Kidney (tissue), 14 donors: ENCODE results near the gene TTC39C. TPM values are rescaled to one million over a fixed set of nuclear protein-coding genes. Genes with fewer than 3 reads are reported as not detected.

Experiments used
- DNase-seq, 5 donors: peaks; one replicate each; pipeline ENCODE4 v3.0.0-alpha.2; 2013 to 2020
- FAIRE-seq: peaks from 2 replicates; lab custom pipeline; 2012; peaks lifted over from hg19 to GRCh38; lab: Jason Lieb, UNC
- H3K27ac ChIP-seq, 2 donors: one replicate each; pipeline ENCODE4 v1.7.0; 2013; ENCODE audit warnings: low read depth in 2 of 2, low read length in 2 of 2, inconsistent platforms in 1 of 2
- H3K27me3 ChIP-seq: one replicate; pipeline ENCODE4 v1.7.1; 2013; ENCODE audit warnings: low read length, inconsistent platforms; ENCODE audit not compliant: control insufficient read depth, insufficient read depth
- H3K36me3 ChIP-seq, 3 donors: one replicate each; pipeline versions ENCODE4 v1.7.0 to v1.7.1; 2013; ENCODE audit warnings: low read length in 3 of 3, control low read depth in 1 of 3, inconsistent platforms in 1 of 3; ENCODE audit not compliant: insufficient read depth in 3 of 3, control insufficient read depth in 2 of 3
- H3K4me1 ChIP-seq, 3 donors: one replicate each; pipeline versions ENCODE4 v1.7.0 to v1.7.1; 2013; ENCODE audit warnings: low read length in 3 of 3, inconsistent platforms in 1 of 3, low read depth in 1 of 3; ENCODE audit not compliant: control insufficient read depth in 2 of 3, insufficient read depth in 2 of 3
- H3K4me3 ChIP-seq, 3 donors: one replicate each; pipeline versions ENCODE4 v1.7.0 to v1.8.1; 2013; ENCODE audit warnings: low read length in 3 of 3, control low read depth in 1 of 3, inconsistent platforms in 1 of 3
- H3K9ac ChIP-seq, 3 donors: one replicate each; pipeline versions ENCODE4 v1.7.0 to v1.7.1; 2013; ENCODE audit warnings: low read length in 3 of 3, control low read depth in 1 of 3, inconsistent platforms in 1 of 3
- H3K9me3 ChIP-seq, 3 donors: one replicate each; pipeline versions ENCODE4 v1.7.0 to v1.7.1; 2013; ENCODE audit warnings: low read length in 3 of 3, control low read depth in 1 of 3, inconsistent platforms in 1 of 3; ENCODE audit not compliant: control insufficient read depth in 2 of 3, insufficient read depth in 1 of 3
- intact Hi-C: fragments of 100-400 bp; cut with DNase I; formaldehyde crosslinking; loops from one replicate; pipeline ENCODE4 v1.11.1; 2022
- polyA plus RNA-seq: library from polyadenylated mRNA; stranded (reverse); fragments of 350-450 nt; fragmentation: Illumina TruSeq; extraction: RNeasy Lipid Tissue Mini Kit (QIAGEN cat#74804); gene quantifications from one replicate; pipeline ENCODE4 v1.2.3, GENCODE V29; 2014; ENCODE audit warnings: low read depth, low replicate concordance; ENCODE audit not compliant: insufficient read depth
- total RNA-seq: library from RNA; stranded (reverse); fragmentation: NEBNext Ultra II Directional; extraction: Animal tissue kit (Norgen Biotek cat#: 25700); gene quantifications from one replicate; pipeline ENCODE4 v1.2.1, GENCODE V29; 2021
- TF ChIP-seq, protein P1 (sequence below): IDR thresholded peaks from 3 replicates; pipeline ENCODE4 v1.5.1; 2012; ENCODE audit warnings: mild to moderate bottlenecking, moderate library complexity, borderline replicate concordance; ENCODE audit not compliant: insufficient read depth; ENCODE audit errors: extremely low read depth
- donor health status: control.
- donor health status: control.
- donor health status: control.
- donor health status: control.
- donor health status: control.
- donor health status: DM: yes; HTN: yes; CAD: no.
- donor health status: Normal renal cell carcinoma (clear cell type).

TTC39C gene
- total and polyA plus RNA-seq, 2 donors from 2014 or later: 2.8 to 17.4 TPM

DNA sequence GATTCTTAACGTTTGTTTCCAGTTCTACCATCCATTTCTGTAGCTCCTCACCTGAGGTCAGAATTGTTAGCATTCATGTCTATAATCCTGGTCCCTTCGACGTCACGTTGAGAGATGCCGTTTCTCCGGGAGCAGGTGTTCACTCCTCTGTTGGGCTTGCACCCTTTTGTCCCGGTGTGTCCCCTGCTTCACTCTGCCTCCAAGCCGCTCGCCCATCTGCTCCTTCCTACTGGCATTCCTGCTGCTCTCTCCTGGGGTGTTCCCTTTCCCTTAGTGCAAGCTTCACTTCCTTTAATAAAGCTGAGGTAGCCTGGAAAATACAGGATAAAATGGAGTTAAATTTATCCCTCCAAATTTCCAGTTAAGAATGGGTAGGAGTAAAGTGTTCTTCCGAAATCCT lies 62.4 kb downstream of the TTC39C start:
- intact Hi-C loops: no loop called here
- DNase-seq: no peak
- no peaks in the 10 kb centered on the region for H3K4me1 ChIP-seq
- FAIRE-seq: no peak
- no peaks in the 10 kb centered on the region for H3K36me3 ChIP-seq
- TF ChIP-seq, protein P1, sequence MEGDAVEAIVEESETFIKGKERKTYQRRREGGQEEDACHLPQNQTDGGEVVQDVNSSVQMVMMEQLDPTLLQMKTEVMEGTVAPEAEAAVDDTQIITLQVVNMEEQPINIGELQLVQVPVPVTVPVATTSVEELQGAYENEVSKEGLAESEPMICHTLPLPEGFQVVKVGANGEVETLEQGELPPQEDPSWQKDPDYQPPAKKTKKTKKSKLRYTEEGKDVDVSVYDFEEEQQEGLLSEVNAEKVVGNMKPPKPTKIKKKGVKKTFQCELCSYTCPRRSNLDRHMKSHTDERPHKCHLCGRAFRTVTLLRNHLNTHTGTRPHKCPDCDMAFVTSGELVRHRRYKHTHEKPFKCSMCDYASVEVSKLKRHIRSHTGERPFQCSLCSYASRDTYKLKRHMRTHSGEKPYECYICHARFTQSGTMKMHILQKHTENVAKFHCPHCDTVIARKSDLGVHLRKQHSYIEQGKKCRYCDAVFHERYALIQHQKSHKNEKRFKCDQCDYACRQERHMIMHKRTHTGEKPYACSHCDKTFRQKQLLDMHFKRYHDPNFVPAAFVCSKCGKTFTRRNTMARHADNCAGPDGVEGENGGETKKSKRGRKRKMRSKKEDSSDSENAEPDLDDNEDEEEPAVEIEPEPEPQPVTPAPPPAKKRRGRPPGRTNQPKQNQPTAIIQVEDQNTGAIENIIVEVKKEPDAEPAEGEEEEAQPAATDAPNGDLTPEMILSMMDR: no peak
- H3K4me3 ChIP-seq: no peak overlapping the region
- no peak overlapping the region for H3K9ac ChIP-seq
- no peak overlapping the region for H3K27ac ChIP-seq
- no peaks in the 10 kb centered on the region for H3K9me3 ChIP-seq
- no peaks in the 10 kb centered on the region for H3K27me3 ChIP-seq

DNA sequence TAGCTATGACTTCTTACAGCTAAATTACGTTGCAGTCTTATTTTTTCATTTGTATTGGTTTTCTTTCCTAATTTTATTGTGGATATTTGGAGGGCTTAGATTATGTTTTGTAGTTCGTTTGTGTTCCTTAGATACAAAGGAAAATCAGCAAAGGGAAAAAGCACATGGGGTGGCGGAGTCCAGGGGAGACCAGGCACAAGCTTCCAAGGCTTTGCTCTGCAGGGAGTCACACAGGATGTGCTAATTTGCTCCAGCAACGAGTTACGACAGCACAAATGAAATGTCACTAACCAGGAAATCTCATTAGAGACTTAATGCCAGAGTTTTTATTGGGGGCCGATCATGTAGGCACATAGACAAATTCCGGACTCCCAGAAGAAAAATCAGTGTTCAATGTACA lies 63.8 kb downstream of the TTC39C start:
- H3K27ac ChIP-seq: no peak overlapping the region
- H3K4me1 ChIP-seq: no peaks in the 10 kb centered on the region
- DNase-seq (no peak), FAIRE-seq (no peak)
- H3K9me3 ChIP-seq: no peaks in the 10 kb centered on the region
- no peaks in the 10 kb centered on the region for H3K36me3 ChIP-seq
- H3K27me3 ChIP-seq: no peaks in the 10 kb centered on the region
- no peak overlapping the region for H3K9ac ChIP-seq
- intact Hi-C loops: no loop called here
- no peak overlapping the region for H3K4me3 ChIP-seq
- TF ChIP-seq, protein P1: no peak

DNA sequence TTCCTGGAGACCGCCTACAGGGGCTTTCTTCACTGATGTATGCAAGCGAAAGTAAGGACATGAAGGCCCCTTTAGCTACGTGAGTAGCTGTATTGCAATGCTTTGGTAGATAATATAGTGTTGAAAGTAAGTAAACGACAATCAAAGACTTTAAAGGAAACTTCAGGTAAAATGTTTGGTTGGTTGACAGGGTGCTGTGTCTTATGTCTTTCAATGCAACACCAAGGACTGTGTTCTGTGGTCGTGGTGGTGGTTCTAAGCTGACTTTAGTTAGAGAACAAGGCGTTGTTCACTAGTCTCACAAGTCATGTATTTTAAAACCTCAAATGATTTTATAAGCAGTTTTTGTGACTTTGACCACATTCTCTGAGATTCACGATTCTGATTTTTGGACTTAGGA lies 66.3 kb downstream of the TTC39C start:
- DNase-seq: no peak
- no peaks in the 10 kb centered on the region for H3K27me3 ChIP-seq
- H3K4me3 ChIP-seq: no peak overlapping the region
- H3K9ac ChIP-seq: no peak overlapping the region
- no peak overlapping the region for H3K27ac ChIP-seq
- TF ChIP-seq, protein P1: no peak
- H3K9me3 ChIP-seq: no peaks in the 10 kb centered on the region
- H3K36me3 ChIP-seq: no peaks in the 10 kb centered on the region
- FAIRE-seq: no peak
- H3K4me1 ChIP-seq: no peaks in the 10 kb centered on the region
- intact Hi-C loops: no loop called here

DNA sequence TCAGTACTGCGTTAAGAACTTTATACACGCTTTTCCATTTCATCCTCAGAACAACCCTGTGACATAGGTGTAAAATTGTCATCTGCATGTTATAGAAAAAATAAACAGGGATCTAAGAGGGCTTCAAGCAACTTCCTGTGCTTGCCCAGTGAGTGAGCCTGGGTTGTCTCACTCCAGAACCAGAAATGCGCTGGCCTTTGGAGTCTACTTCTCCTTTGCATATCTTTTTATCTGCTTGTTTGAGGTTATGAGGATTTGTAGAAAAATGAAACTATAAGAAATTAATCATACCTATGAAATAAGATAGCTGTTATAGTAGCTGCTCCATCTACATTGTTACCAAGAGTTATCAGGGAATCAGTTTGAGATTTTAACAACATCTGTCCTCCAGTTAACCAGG lies 69.0 kb downstream of the TTC39C start:
- intact Hi-C loops: no loop called here
- FAIRE-seq (no peak), DNase-seq (no peak)
- H3K4me3 ChIP-seq: no peak overlapping the region
- H3K27ac ChIP-seq: no peak overlapping the region
- TF ChIP-seq, protein P1: no peak
- H3K27me3 ChIP-seq: no peaks in the 10 kb centered on the region
- H3K9ac ChIP-seq: no peak overlapping the region
- H3K4me1 ChIP-seq: no peaks in the 10 kb centered on the region
- no peaks in the 10 kb centered on the region for H3K36me3 ChIP-seq
- H3K9me3 ChIP-seq: no peaks in the 10 kb centered on the region
